ENCODE results near the gene PINK1. TPM values are rescaled to one million over a fixed set of nuclear protein-coding genes. Genes with fewer than 3 reads are reported as not detected.

PINK1 gene
- total RNA-seq, 2 experiments from 2014 or later, result 4.4 to 4.8 TPM

DNA sequence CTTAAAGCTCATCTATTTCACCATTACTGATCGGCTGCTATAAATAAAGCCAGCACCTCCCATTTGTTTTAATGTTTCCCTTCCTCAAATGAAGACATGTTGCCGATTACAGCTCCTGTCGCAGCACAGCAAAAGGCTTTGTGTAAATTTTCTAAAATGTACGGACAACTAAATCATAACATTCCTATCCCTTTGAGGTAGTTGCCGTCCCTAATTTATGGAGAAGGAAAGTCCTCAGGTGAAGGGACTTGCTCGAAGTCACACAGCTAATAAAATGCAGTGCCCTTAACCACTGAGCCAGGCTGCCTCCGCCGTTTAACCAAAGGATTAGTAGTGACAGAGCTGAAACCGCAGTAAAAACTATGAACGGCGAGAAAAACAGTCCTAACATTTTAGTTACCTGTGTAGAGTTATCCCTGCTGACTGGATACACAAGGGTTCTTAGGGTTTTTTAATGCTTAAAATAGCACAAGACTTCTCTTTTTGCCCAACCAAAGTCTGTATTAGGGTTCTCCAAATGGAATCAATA lies 871 bp downstream of the PINK1 start:
- peak; percentile 28 for DNase-seq
- ChIA-PET CTCF (interaction anchor here (0.6 to 7.7 kb wide), 24 partner anchors 7 to 1817 kb away, joined by 3 to 75 read pairs (median 5); partner anchors contain the start of genes DDOST and OTUD3), POLR2A (interaction anchor here (0.6 to 0.7 kb wide), 3 partner anchors 12 to 1818 kb away, joined by 3 read pairs; no protein-coding TSS in a partner anchor)
- H3K9me3 Mint-ChIP-seq, result peaks cover under 1% of the 10 kb centered on the region
- no peaks in the 10 kb centered on the region for H3K36me3 Mint-ChIP-seq
- no peaks in the 10 kb centered on the region for H3K27me3 Mint-ChIP-seq
- peaks cover 10% of the 10 kb centered on the region for H3K4me1 Mint-ChIP-seq (ENCODE audit: low read depth)
- intact Hi-C loops (cut with micrococcal nuclease), result loop anchor here (5.0 kb wide), 1 partner anchor 127 kb away; the partner anchor contains the start of gene MUL1
- H3K4me3 Mint-ChIP-seq, result peak overlapping the region; percentile 79
- peak overlapping the region; percentile 33 for H3K27ac Mint-ChIP-seq

GRCh38 chr1:20634594-20635084 lies 1.4 kb downstream of the PINK1 start:
- H3K9me3 Mint-ChIP-seq, result no peaks in the 10 kb centered on the region
- H3K27me3 Mint-ChIP-seq, result no peaks in the 10 kb centered on the region
- H3K27ac Mint-ChIP-seq, result no peak overlapping the region
- ChIA-PET CTCF (interaction anchor here (1.1 to 7.7 kb wide), 14 partner anchors 7 to 753 kb away, joined by 3 to 75 read pairs (median 5); partner anchors contain the start of genes DDOST and OTUD3), POLR2A (interaction anchor here (0.7 kb wide), 1 partner anchor 11 kb away, joined by 3 read pairs; no protein-coding TSS in a partner anchor)
- H3K4me3 Mint-ChIP-seq, result peak overlapping the region; percentile 79
- intact Hi-C loops (cut with micrococcal nuclease), result loop anchor here (5.0 kb wide), 1 partner anchor 127 kb away; the partner anchor contains the start of gene MUL1
- no peaks in the 10 kb centered on the region for H3K36me3 Mint-ChIP-seq
- peak; percentile 33 for DNase-seq
- peaks cover 10% of the 10 kb centered on the region for H3K4me1 Mint-ChIP-seq (ENCODE audit: low read depth)

DNA sequence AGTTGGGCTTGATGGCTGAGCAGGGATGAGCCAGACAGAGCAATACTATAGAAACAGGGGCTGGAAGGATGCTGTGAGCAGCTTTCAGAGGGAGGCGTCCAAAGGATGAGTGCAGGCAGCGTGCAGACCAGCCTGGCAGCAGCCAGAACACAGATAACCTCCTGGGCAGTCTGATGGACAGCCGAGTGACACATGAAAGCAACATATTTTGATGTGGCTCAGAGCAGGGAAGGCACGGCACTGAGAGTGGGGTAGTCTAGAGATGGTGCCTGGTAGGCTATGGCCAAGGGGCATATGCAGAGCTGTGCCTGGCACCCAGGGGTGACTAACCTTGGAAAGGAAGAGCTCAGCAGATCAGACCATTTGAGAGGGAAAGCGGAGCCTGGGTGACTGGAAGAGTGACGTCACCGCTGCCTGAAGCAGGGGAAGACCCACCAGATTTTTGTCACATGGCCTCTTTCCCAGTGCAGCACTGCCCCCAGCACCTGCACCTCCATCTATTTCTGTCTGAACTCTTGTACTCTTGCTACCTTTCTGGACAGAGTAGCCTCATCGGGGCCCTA lies 3.6 kb downstream of the PINK1 start:
- intact Hi-C loops (cut with micrococcal nuclease), result no loop called here
- POLR2A ChIA-PET, result no interaction called here
- no peaks in the 10 kb centered on the region for H3K9me3 Mint-ChIP-seq
- peaks cover 10% of the 10 kb centered on the region for H3K4me1 Mint-ChIP-seq (ENCODE audit: low read depth)
- H3K4me3 Mint-ChIP-seq, result no peak overlapping the region
- DNase-seq, result no peak
- CTCF ChIA-PET, result interaction anchor here (7.7 kb wide), 1 partner anchor 62 kb away, joined by 75 read pairs; no protein-coding TSS in a partner anchor
- H3K27ac Mint-ChIP-seq, result no peak overlapping the region
- no peaks in the 10 kb centered on the region for H3K27me3 Mint-ChIP-seq
- H3K36me3 Mint-ChIP-seq, result no peaks in the 10 kb centered on the region

DNA sequence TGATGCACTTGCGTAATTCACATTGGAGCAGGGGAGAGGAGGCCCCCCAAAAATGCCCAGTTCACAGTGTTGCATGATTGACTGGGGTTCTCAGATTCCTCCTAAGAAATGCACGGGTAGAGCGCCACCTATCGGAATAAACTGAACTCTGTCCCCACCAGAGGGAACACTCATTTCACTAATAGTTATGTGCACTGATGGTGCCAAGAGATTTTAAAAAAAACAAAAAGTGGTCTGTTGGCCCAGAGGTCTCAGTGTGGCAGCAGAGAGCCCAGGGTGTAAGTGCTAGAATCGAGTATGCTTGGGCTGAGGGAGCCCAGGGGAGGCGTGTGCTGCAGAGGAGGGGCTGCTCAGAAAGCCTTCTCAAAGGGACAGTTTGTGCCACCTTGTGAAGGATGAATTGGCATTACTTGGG lies 6.9 kb downstream of the PINK1 start:
- Mint-ChIP-seq H3K36me3 (no peaks in the 10 kb centered on the region), H3K27ac (no peak overlapping the region), H3K4me3 (no peak overlapping the region), H3K4me1 (ENCODE audit: low read depth) (no peaks in the 10 kb centered on the region), H3K9me3 (no peaks in the 10 kb centered on the region), H3K27me3 (no peaks in the 10 kb centered on the region)
- intact Hi-C loops (cut with micrococcal nuclease), result loop anchor here (1.0 kb wide), 2 partner anchors 65 to 118 kb away; no protein-coding TSS in a partner anchor
- DNase-seq, result peak; percentile 72
- CTCF ChIA-PET, result interaction anchor here (0.7 to 2.9 kb wide), 3 partner anchors 22 to 850 kb away, joined by 3 to 23 read pairs (median 3); no protein-coding TSS in a partner anchor
- POLR2A ChIA-PET, result no interaction called here

- H3K27ac Mint-ChIP-seq, result no peak overlapping the region
- POLR2A ChIA-PET, result no interaction called here
- H3K4me3 Mint-ChIP-seq, result no peak overlapping the region
- H3K9me3 Mint-ChIP-seq, result no peaks in the 10 kb centered on the region
- H3K4me1 Mint-ChIP-seq (ENCODE audit: low read depth), result no peaks in the 10 kb centered on the region
- no peak for DNase-seq
- intact Hi-C loops (cut with micrococcal nuclease), result no loop called here
- no peaks in the 10 kb centered on the region for H3K27me3 Mint-ChIP-seq
- CTCF ChIA-PET, result interaction anchor here (0.9 to 2.3 kb wide), 5 partner anchors 9 to 120 kb away, joined by 3 to 13 read pairs (median 4); partner anchors contain the start of gene PINK1
- no peaks in the 10 kb centered on the region for H3K36me3 Mint-ChIP-seq
Observed at GRCh38 chr1:20641975-20642374, 8.7 kb downstream of the PINK1 start.

GRCh38 chr1:20643080-20643479 lies 9.8 kb downstream of the PINK1 start:
- CTCF ChIA-PET, result interaction anchor here (0.6 to 1.2 kb wide), 2 partner anchors 10 to 73 kb away, joined by 3 to 5 read pairs; partner anchors contain the start of gene PINK1
- Mint-ChIP-seq H3K4me1 (ENCODE audit: low read depth) (no peaks in the 10 kb centered on the region), H3K36me3 (no peaks in the 10 kb centered on the region), H3K27me3 (no peaks in the 10 kb centered on the region), H3K9me3 (no peaks in the 10 kb centered on the region), H3K27ac (no peak overlapping the region), H3K4me3 (no peak overlapping the region)
- POLR2A ChIA-PET, result interaction anchor here (0.5 kb wide), 1 partner anchor 1407 kb away, joined by 3 read pairs; no protein-coding TSS in a partner anchor
- DNase-seq, result no peak
- intact Hi-C loops (cut with micrococcal nuclease), result no loop called here

- DNase-seq, result no peak
- Mint-ChIP-seq H3K4me3 (no peak overlapping the region), H3K36me3 (peaks cover 7% of the 10 kb centered on the region), H3K9me3 (no peaks in the 10 kb centered on the region), H3K4me1 (ENCODE audit: low read depth) (no peaks in the 10 kb centered on the region), H3K27ac (no peak overlapping the region), H3K27me3 (no peaks in the 10 kb centered on the region)
- intact Hi-C loops (cut with micrococcal nuclease), result no loop called here
- ChIA-PET CTCF (no interaction called here), POLR2A (no interaction called here)
Observed at GRCh38 chr1:20644416-20644815, 11.2 kb downstream of the PINK1 start.

- intact Hi-C loops (cut with micrococcal nuclease), result no loop called here
- no peaks in the 10 kb centered on the region for H3K4me1 Mint-ChIP-seq (ENCODE audit: low read depth)
- no peaks in the 10 kb centered on the region for H3K27me3 Mint-ChIP-seq
- DNase-seq, result no peak
- no peaks in the 10 kb centered on the region for H3K9me3 Mint-ChIP-seq
- no peak overlapping the region for H3K27ac Mint-ChIP-seq
- H3K36me3 Mint-ChIP-seq, result peaks cover 9% of the 10 kb centered on the region
- H3K4me3 Mint-ChIP-seq, result no peak overlapping the region
- ChIA-PET POLR2A (interaction anchor here (0.6 kb wide), 1 partner anchor 11 kb away, joined by 3 read pairs; no protein-coding TSS in a partner anchor), CTCF (interaction anchor here (1.0 to 2.6 kb wide), 2 partner anchors 12 to 122 kb away, joined by 3 to 16 read pairs; partner anchors contain the start of gene PINK1)
Observed at GRCh38 chr1:20645414-20645813, 12.2 kb downstream of the PINK1 start.

GRCh38 chr1:20648438-20648837 lies 15.2 kb downstream of the PINK1 start:
- H3K4me1 Mint-ChIP-seq (ENCODE audit: low read depth), result no peaks in the 10 kb centered on the region
- CTCF ChIA-PET, result interaction anchor here (1.2 kb wide), 1 partner anchor 13 kb away, joined by 5 read pairs; the partner anchor contains the start of gene DDOST
- H3K27ac Mint-ChIP-seq, result no peak overlapping the region
- no peak for DNase-seq
- no peaks in the 10 kb centered on the region for H3K9me3 Mint-ChIP-seq
- intact Hi-C loops (cut with micrococcal nuclease), result no loop called here
- H3K4me3 Mint-ChIP-seq, result no peak overlapping the region
- no peaks in the 10 kb centered on the region for H3K27me3 Mint-ChIP-seq
- peaks cover 30% of the 10 kb centered on the region for H3K36me3 Mint-ChIP-seq
- POLR2A ChIA-PET, result interaction anchor here (0.7 kb wide), 1 partner anchor 10 kb away, joined by 3 read pairs; no protein-coding TSS in a partner anchor

DNA sequence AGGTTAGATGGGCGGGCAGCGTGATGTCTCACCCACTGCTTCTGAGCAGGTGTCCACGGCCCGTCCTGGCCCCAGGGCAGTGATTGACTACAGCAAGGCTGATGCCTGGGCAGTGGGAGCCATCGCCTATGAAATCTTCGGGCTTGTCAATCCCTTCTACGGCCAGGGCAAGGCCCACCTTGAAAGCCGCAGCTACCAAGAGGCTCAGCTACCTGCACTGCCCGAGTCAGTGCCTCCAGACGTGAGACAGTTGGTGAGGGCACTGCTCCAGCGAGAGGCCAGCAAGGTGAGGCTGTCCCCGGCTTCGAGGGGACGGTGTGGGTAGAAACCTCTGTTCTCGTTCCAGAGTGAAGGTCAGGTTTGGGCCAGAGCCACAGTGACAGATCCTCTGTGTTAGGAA lies 15.7 kb downstream of the PINK1 start:
- Mint-ChIP-seq H3K27ac (no peak overlapping the region), H3K27me3 (no peaks in the 10 kb centered on the region), H3K4me3 (no peak overlapping the region), H3K9me3 (no peaks in the 10 kb centered on the region), H3K36me3 (peaks cover 33% of the 10 kb centered on the region), H3K4me1 (ENCODE audit: low read depth) (no peaks in the 10 kb centered on the region)
- DNase-seq, result no peak
- CTCF ChIA-PET, result interaction anchor here (1.2 kb wide), 1 partner anchor 12 kb away, joined by 5 read pairs; the partner anchor contains the start of gene DDOST
- intact Hi-C loops (cut with micrococcal nuclease), result no loop called here
- POLR2A ChIA-PET, result no interaction called here

- DNase-seq, result no peak
- Mint-ChIP-seq H3K27ac (no peak overlapping the region), H3K27me3 (no peaks in the 10 kb centered on the region), H3K4me1 (ENCODE audit: low read depth) (peaks cover 7% of the 10 kb centered on the region), H3K4me3 (no peak overlapping the region), H3K9me3 (no peaks in the 10 kb centered on the region), H3K36me3 (peaks cover 47% of the 10 kb centered on the region)
- ChIA-PET CTCF (interaction anchor here (3.1 kb wide), 1 partner anchor 19 kb away, joined by 11 read pairs; the partner anchor contains the start of gene PINK1), POLR2A (no interaction called here)
- intact Hi-C loops (cut with micrococcal nuclease), result no loop called here
Observed at GRCh38 chr1:20652300-20652699, 19.0 kb downstream of the PINK1 start.

GRCh38 chr1:20654104-20654690 lies 20.9 kb downstream of the PINK1 start:
- CTCF ChIA-PET, result interaction anchor here (3.1 kb wide), 1 partner anchor 21 kb away, joined by 11 read pairs; the partner anchor contains the start of gene PINK1
- peaks cover 49% of the 10 kb centered on the region for H3K36me3 Mint-ChIP-seq
- POLR2A ChIA-PET, result no interaction called here
- no peaks in the 10 kb centered on the region for H3K9me3 Mint-ChIP-seq
- no peak overlapping the region for H3K27ac Mint-ChIP-seq
- intact Hi-C loops (cut with micrococcal nuclease), result no loop called here
- H3K4me3 Mint-ChIP-seq, result no peak overlapping the region
- DNase-seq, result no peak
- peaks cover 20% of the 10 kb centered on the region for H3K4me1 Mint-ChIP-seq (ENCODE audit: low read depth)
- H3K27me3 Mint-ChIP-seq, result no peaks in the 10 kb centered on the region

Measured in activated CD4-positive, alpha-beta memory T cell treated with anti-CD3 and anti-CD28 coated beads for 36 hours (primary cell).